ENCODE data around the gene TMEM200B. TPM values are rescaled to one million over a fixed set of nuclear protein-coding genes. Genes with fewer than 3 reads are reported as not detected.

The TMEM200B gene
- total and polyA plus RNA-seq, 3 donors from 2014 or later, result 35.6 to 41.3 (median 40.3) TPM

DNA sequence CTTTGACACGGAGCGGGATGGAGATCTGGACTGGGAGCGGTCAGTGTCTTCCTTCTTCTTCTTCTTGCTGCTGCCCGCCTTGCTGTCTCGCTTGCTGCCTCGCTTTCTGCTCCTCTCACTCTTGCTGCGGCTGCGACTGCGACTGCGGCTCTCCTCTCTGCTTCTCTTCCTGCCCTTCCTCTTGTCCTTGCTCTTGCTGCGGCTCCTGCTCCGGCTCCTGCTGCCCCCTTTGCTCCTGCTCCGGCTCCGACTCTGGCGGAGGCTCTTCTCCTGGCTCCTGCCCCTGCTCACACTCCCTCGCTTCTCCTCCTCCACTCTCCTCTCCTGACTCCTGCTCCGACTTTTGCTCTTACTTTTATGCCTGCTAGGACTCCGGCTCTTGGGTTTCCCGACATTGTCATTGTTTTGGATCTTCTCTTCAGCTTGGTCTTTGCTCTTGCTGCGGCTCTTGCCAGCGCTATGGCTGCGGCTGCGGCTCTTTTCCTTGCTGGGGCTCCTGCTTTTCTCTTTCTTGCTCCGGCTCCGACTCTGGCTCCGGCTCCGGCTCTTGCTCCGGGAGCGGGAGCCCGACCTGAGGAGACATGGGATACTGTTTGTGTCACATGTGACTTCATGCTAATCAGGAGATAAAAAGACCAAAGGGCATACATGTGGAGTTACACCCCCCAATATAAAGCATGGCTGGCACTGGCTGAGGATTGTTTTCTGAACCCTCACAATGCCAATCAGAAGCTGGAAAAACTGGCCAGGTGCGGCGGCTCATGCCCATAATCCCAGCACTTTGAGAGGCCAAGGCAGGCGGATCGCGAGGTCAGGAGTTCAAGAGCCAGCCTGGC lies 25.2 kb upstream of the TMEM200B start:
- Histone ChIP-seq H3K36me3 (ENCODE audit: low read depth, missing control alignments) (no peaks in the 10 kb centered on the region), H3K4me3 (no peak overlapping the region), H3K27ac (no peak overlapping the region), H3K27me3 (no peaks in the 10 kb centered on the region), H3K9me3 (no peaks in the 10 kb centered on the region), H3K4me1 (no peaks in the 10 kb centered on the region)
- DNase-seq, result no peak
- no peak for TF ChIP-seq CTCF (IDR thresholded peaks at IDR 0.05)
- no peak for TF ChIP-seq POLR2A (IDR thresholded peaks at IDR 0.05)
- 93 to 94% methylated on average over 35 of the region's 35 CpGs for WGBS, 2 donors
- intact Hi-C loops (cut with DNase I; ENCODE audit: low total_unique reads), result no loop called here

DNA sequence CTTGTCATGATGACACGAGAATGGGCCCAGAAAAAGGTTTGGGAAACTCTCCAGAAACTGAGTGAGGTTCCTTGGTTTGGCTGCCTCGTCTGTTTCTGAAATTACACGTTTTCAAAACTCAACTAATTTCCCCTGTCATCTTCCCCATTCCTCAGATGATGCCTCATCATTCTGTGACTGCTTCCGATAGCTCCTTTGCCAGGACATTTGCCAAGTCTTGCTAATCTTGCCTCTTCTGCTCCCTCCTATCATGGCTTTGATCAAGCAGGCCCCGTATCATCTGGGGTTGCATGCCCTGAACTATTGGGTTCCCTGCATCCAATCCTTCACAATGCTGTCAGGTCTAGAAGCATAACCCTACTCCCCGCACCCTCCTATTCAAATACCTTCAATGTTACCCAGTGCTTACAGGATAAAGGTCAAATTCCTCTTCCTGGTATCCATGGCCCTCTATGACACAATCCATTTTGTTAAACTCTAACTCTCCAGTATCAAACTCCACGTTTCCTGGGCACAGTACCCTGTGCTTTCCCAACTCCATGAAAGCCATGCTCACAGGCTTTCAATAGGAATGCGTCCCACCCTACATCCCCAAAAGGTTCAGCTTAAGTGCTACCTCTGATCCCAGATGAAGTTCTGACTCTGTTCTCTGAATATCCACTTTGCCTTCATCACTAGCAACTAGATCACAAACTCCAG lies 22.2 kb upstream of the TMEM200B start:
- TF ChIP-seq CTCF (IDR thresholded peaks at IDR 0.05) (no peak), POLR2A (IDR thresholded peaks at IDR 0.05) (no peak)
- Histone ChIP-seq H3K36me3 (ENCODE audit: low read depth, missing control alignments) (no peaks in the 10 kb centered on the region), H3K27ac (no peak overlapping the region), H3K9me3 (no peaks in the 10 kb centered on the region), H3K4me1 (no peaks in the 10 kb centered on the region), H3K4me3 (no peak overlapping the region), H3K27me3 (no peaks in the 10 kb centered on the region)
- intact Hi-C loops (cut with DNase I; ENCODE audit: low total_unique reads), result no loop called here
- 66 to 77% methylated on average over 8 of the region's 8 CpGs for WGBS, 2 donors
- no peak for DNase-seq

GRCh38 chr1:29144178-29144577 lies 20.5 kb upstream of the TMEM200B start:
- intact Hi-C loops (cut with DNase I; ENCODE audit: low total_unique reads), result no loop called here
- H3K36me3 ChIP-seq (ENCODE audit: low read depth, missing control alignments), result no peaks in the 10 kb centered on the region
- H3K9me3 ChIP-seq, result no peaks in the 10 kb centered on the region
- no peaks in the 10 kb centered on the region for H3K27me3 ChIP-seq
- H3K27ac ChIP-seq, result no peak overlapping the region
- TF ChIP-seq CTCF (IDR thresholded peaks at IDR 0.05), result no peak
- TF ChIP-seq POLR2A (IDR thresholded peaks at IDR 0.05), result no peak
- WGBS, 2 donors, result 96 to 100% methylated on average over 2 of the region's 2 CpGs
- DNase-seq, result no peak
- no peaks in the 10 kb centered on the region for H3K4me1 ChIP-seq
- H3K4me3 ChIP-seq, result no peak overlapping the region

DNA sequence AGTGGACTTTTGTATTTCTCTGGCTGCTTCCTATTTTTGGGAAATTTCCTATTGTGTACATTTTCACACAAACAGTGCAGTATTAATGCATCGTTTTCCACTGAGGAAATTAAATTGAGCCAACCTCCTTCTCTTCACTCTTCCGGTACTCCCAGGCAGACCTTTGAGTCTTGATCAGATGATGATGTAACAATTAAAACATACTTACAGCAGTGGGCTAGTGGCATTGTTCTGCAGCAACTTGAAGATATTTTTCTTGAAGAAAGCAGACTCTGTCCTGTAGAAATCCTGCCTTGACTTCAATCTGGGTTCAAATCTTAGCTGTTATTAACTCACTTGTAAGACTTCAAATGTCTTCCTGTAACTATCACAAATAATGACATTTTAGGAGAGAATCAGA lies 19.0 kb upstream of the TMEM200B start:
- Histone ChIP-seq H3K9me3 (no peaks in the 10 kb centered on the region), H3K4me1 (no peaks in the 10 kb centered on the region), H3K27me3 (no peaks in the 10 kb centered on the region), H3K27ac (no peak overlapping the region), H3K4me3 (no peak overlapping the region), H3K36me3 (ENCODE audit: low read depth, missing control alignments) (no peaks in the 10 kb centered on the region)
- WGBS, 2 donors, result 64 to 79% methylated on average over 2 of the region's 2 CpGs
- TF ChIP-seq POLR2A (IDR thresholded peaks at IDR 0.05), result no peak
- TF ChIP-seq CTCF (IDR thresholded peaks at IDR 0.05), result no peak
- no peak for DNase-seq
- intact Hi-C loops (cut with DNase I; ENCODE audit: low total_unique reads), result no loop called here

All from testis (tissue), 3 donors.